GM10266 (cell line): ENCODE data around the gene ZNF22.

ENCODE experiments used
- DNase-seq: peaks from one replicate; pipeline ENCODE4 v3.0.0; 2012; ENCODE audit errors: extremely low spot score
- CTCF ChIP-seq: IDR thresholded peaks from 2 replicates; pipeline ENCODE4 v1.5.1; 2012; ENCODE audit warnings: mild to moderate bottlenecking, low read depth; ENCODE audit not compliant: control insufficient read depth, insufficient read depth; ENCODE audit errors: missing control alignments

The ZNF22 gene

GRCh38 chr10:45052700-45053099 is 52.0 kb downstream of the ZNF22 start:
- TF ChIP-seq CTCF: no peak
- DNase-seq: no peak

DNA sequence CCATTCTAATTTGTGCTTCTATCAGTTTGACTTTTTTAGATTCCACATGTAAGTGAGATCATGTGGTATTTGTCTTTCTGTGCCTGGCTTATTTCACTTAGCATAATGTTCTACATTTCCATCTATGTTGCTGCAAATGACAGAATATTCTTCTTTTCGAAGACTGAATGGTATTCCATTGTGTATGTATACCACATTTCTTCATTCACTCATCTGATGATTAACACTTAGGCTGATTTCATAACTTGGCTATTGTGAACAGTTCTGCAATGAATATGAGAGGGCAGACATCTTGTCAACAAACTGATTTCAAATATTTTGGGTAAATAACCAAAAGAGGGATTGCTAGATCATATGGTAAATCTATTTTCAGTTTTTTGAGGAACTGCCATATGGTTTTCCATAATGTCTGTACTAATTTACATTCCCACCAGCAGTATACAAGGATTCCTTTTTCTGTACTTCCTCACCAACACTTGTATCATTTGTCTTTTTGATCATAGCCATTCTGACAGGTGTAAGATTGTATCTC is 52.9 kb downstream of the ZNF22 start:
- no peak for TF ChIP-seq CTCF
- DNase-seq: no peak
